Keratinocyte (primary cell): ENCODE data around the gene IGFBP3. TPM values are rescaled to one million over a fixed set of nuclear protein-coding genes. Genes with fewer than 3 reads are reported as not detected.

ENCODE experiments used
- DNase-seq: peaks from one replicate; pipeline ENCODE4 v3.0.0-alpha.2; 2011; ENCODE audit warnings: low read depth, missing footprints, low spot score
- FAIRE-seq: peaks from 2 replicates; lab custom pipeline; 2011; peaks lifted over from hg19 to GRCh38; lab: Jason Lieb, UNC
- H2AFZ ChIP-seq: 2 replicates; pipeline ENCODE4 v1.6.0; 2012; ENCODE audit warnings: low read length, control low read depth, inconsistent platforms; ENCODE audit not compliant: control insufficient read depth
- H3K27ac ChIP-seq: 2 replicates; pipeline ENCODE4 v1.5.1; 2011; ENCODE audit warnings: low read length; ENCODE audit not compliant: control insufficient read depth, insufficient read depth
- H3K27me3 ChIP-seq: 3 replicates; pipeline ENCODE4 v1.6.0; 2011; ENCODE audit warnings: low read length; ENCODE audit not compliant: control insufficient read depth, insufficient read depth; ENCODE audit errors: extremely low read depth
- H3K36me3 ChIP-seq, 2 experiments: 2 replicates in 1 of 2; 3 replicates in 1 of 2; pipeline ENCODE4 v1.5.1; 2011; ENCODE audit warnings: low read length in 2 of 2, mild to moderate bottlenecking in 1 of 2; ENCODE audit not compliant: control insufficient read depth in 2 of 2, insufficient read depth in 2 of 2; ENCODE audit errors: extremely low read depth in 1 of 2
- H3K4me1 ChIP-seq: 3 replicates; pipeline ENCODE4 v1.5.1; 2011; ENCODE audit warnings: low read length; ENCODE audit not compliant: control insufficient read depth, insufficient read depth; ENCODE audit errors: extremely low read depth
- H3K4me2 ChIP-seq: 3 replicates; pipeline ENCODE4 v1.6.0; 2011; ENCODE audit warnings: low read depth, low read length; ENCODE audit not compliant: control insufficient read depth, insufficient read depth; ENCODE audit errors: extremely low read depth
- H3K4me3 ChIP-seq, 3 experiments: fragments of 200-600 bp in 1 of 3; sonication (generic) in 1 of 3; 2 replicates in 2 of 3; 3 replicates in 1 of 3; pipeline ENCODE4 v1.5.1; 2011 to 2016; ENCODE audit warnings: low read length in 3 of 3, mild to moderate bottlenecking in 3 of 3, control low read depth in 2 of 3, inconsistent platforms in 1 of 3, low read depth in 1 of 3, mixed read lengths in 1 of 3, mixed run types in 1 of 3, moderate library complexity in 1 of 3; ENCODE audit not compliant: control insufficient read depth in 2 of 3, insufficient read depth in 2 of 3; ENCODE audit errors: extremely low read depth in 1 of 3
- H3K79me2 ChIP-seq: 2 replicates; pipeline ENCODE4 v1.6.0; 2012; ENCODE audit warnings: low read length; ENCODE audit not compliant: control insufficient read depth, insufficient read depth
- H3K9ac ChIP-seq: 3 replicates; pipeline ENCODE4 v1.6.0; 2011; ENCODE audit warnings: low read length; ENCODE audit not compliant: control insufficient read depth, insufficient read depth; ENCODE audit errors: extremely low read depth
- H3K9me1 ChIP-seq: 3 replicates; pipeline ENCODE4 v1.6.0; 2011; ENCODE audit warnings: low read length; ENCODE audit not compliant: control insufficient read depth, insufficient read depth; ENCODE audit errors: extremely low read depth
- H3K9me3 ChIP-seq: 2 replicates; pipeline ENCODE4 v1.5.1; 2012; ENCODE audit warnings: low read depth, low read length; ENCODE audit not compliant: control insufficient read depth
- H4K20me1 ChIP-seq: 3 replicates; pipeline ENCODE4 v1.6.0; 2011; ENCODE audit warnings: low read length; ENCODE audit not compliant: control insufficient read depth, insufficient read depth; ENCODE audit errors: extremely low read depth
- EZH2 ChIP-seq: IDR thresholded peaks from one replicate; pipeline ENCODE4 v1.6.1; 2012; ENCODE audit warnings: inconsistent platforms, mild to moderate bottlenecking, low read length, moderate library complexity
- dilution Hi-C: fragments of 300-500 bp; cut with MboI; formaldehyde crosslinking; loops from one replicate; pipeline ENCODE4 v1.7.0; 2020; ENCODE audit warnings: low sequenced_read_pairs; ENCODE audit not compliant: extremely low pct_ligation_motif_present
- polyA plus RNA-seq, 5 experiments: library from polyadenylated mRNA; depleted of rRNA in 3 of 5; stranded (reverse) in 3 of 5; stranded (forward) in 1 of 5; unstranded in 1 of 5; fragments of >200 nt; gene quantifications; 1 replicate in 1 of 5; 2 replicates in 3 of 5; 3 replicates in 1 of 5; pipeline versions ENCODE4 v1.2.1 to v1.2.3, GENCODE V29; 2011 to 2012; ENCODE audit warnings: missing spikeins in 2 of 5, low read depth in 1 of 5, low replicate concordance in 1 of 5
- TF ChIP-seq, protein P1 (sequence below), 3 experiments: IDR thresholded peaks in 1 of 3; conservative IDR thresholded peaks in 1 of 3; optimal IDR thresholded peaks in 1 of 3; 2 replicates in 2 of 3; 3 replicates in 1 of 3; pipeline versions ENCODE3 to v1.5.1; 2011; ENCODE audit warnings: low read length in 3 of 3, mild to moderate bottlenecking in 3 of 3, moderate library complexity in 2 of 3, control low read depth in 1 of 3, inconsistent platforms in 1 of 3; ENCODE audit not compliant: insufficient read depth in 2 of 3; ENCODE audit errors: extremely low read depth in 1 of 3

The IGFBP3 gene
- polyA plus RNA-seq, 1 donor (not counting 4 experiments of a cell fraction or from before 2014, with no cell fraction given) = 14.0 TPM

DNA sequence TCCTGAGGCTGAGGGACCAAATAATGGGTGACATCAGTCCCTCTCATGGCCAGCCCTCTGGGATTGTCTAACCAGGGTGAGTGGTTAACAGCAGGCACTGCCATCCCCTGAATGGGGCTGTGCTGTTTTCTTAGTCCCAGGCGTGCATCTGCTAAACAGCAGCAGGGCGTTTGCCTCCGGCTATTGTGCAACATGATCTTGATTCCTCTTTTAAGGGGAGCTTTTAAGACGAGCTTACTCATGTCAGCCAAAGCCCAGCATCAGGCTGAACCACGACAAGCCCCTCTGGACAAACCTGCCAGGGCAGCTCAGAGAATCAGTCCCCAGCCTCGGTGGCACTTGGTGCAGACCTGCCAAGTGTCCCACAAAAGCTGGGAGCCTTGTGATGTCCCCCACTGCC lies 16.2 kb upstream of the IGFBP3 start:
- FAIRE-seq = no peak
- TF ChIP-seq, protein P1, sequence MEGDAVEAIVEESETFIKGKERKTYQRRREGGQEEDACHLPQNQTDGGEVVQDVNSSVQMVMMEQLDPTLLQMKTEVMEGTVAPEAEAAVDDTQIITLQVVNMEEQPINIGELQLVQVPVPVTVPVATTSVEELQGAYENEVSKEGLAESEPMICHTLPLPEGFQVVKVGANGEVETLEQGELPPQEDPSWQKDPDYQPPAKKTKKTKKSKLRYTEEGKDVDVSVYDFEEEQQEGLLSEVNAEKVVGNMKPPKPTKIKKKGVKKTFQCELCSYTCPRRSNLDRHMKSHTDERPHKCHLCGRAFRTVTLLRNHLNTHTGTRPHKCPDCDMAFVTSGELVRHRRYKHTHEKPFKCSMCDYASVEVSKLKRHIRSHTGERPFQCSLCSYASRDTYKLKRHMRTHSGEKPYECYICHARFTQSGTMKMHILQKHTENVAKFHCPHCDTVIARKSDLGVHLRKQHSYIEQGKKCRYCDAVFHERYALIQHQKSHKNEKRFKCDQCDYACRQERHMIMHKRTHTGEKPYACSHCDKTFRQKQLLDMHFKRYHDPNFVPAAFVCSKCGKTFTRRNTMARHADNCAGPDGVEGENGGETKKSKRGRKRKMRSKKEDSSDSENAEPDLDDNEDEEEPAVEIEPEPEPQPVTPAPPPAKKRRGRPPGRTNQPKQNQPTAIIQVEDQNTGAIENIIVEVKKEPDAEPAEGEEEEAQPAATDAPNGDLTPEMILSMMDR (optimal IDR thresholded peaks at IDR 0.05 in 1 of 3, IDR thresholded peaks at IDR 0.05 in 1 of 3, conservative IDR thresholded peaks at IDR 0.05 in 1 of 3; ENCODE audit: extremely low read depth in 1 of 3, insufficient read depth in 2 of 3, low read length in 3 of 3) = no peak
- no peak for TF ChIP-seq EZH2

DNA sequence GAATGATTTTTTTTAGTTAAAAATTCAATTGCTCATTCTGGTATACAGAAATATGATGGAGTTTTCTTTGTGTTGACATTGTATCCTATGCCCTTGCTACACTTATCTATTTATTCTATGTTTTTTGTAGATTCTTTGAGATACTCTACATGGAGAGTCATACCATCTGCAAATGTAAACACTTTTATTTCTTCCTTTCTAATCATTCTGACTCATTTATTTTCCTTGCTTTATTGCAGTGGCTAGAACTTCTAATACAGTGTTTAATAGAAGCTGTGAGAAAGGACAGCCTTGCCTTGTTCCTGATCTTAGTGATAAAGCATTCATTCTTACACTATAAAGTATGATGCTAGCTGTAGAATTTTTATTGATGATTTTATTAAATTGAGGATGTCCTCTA lies 9.9 kb upstream of the IGFBP3 start:
- Histone ChIP-seq H4K20me1 (no peaks in the 10 kb centered on the region), H3K4me2 (no peak overlapping the region), H3K27me3 (no peaks in the 10 kb centered on the region), H2AFZ (no peak overlapping the region), H3K4me3 (no peak overlapping the region), H3K27ac (no peak overlapping the region), H3K9me1 (no peaks in the 10 kb centered on the region), H3K36me3 (no peaks in the 10 kb centered on the region), H3K4me1 (no peaks in the 10 kb centered on the region), H3K9me3 (no peaks in the 10 kb centered on the region), H3K9ac (no peak overlapping the region), H3K79me2 (no peaks in the 10 kb centered on the region)
- DNase-seq = no peak
- FAIRE-seq = no peak
- dilution Hi-C loops = no loop called here
- TF ChIP-seq, protein P1 (optimal IDR thresholded peaks at IDR 0.05 in 1 of 3, IDR thresholded peaks at IDR 0.05 in 1 of 3, conservative IDR thresholded peaks at IDR 0.05 in 1 of 3; ENCODE audit: extremely low read depth in 1 of 3, insufficient read depth in 2 of 3, low read length in 3 of 3) = no peak
- TF ChIP-seq EZH2 = no peak

More for the DNA sequence above, 16.2 kb upstream of the IGFBP3 start:
- Histone ChIP-seq H3K27ac (no peak overlapping the region), H3K36me3 (no peaks in the 10 kb centered on the region), H2AFZ (no peak overlapping the region), H3K9me1 (no peaks in the 10 kb centered on the region), H3K9me3 (no peaks in the 10 kb centered on the region), H4K20me1 (no peaks in the 10 kb centered on the region), H3K4me1 (no peaks in the 10 kb centered on the region), H3K79me2 (no peaks in the 10 kb centered on the region), H3K9ac (no peak overlapping the region), H3K27me3 (peaks cover 3% of the 10 kb centered on the region), H3K4me2 (no peak overlapping the region), H3K4me3 (no peak overlapping the region)
- DNase-seq = no peak
- dilution Hi-C loops = no loop called here
